Tibial nerve (tissue), 3 donors: ENCODE results near the gene CNGA1.
"Not testable (repeated sequence)": the region's sequence is repeated elsewhere in the genome, so short reads cannot be mapped to it uniquely, and the experiment has no call there.

Source experiments
- POLR2A ChIP-seq, 2 donors: fragments of 450-650 bp; IDR thresholded peaks; one replicate each; pipeline ENCODE4 v1.6.1; 2017; ENCODE audit warnings: antibody characterized with exemption in 2 of 2, mild to moderate bottlenecking in 2 of 2, moderate library complexity in 2 of 2
- TF ChIP-seq, protein P1 (sequence below), 5 experiments: fragments of 200-600 bp in 3 of 5; fragments of 450-650 bp in 2 of 5; sonication (generic) in 3 of 5; IDR thresholded peaks; one replicate each; pipeline ENCODE4 v1.5.1; 2016 to 2019; ENCODE audit warnings: antibody characterized with exemption in 5 of 5, mild to moderate bottlenecking in 3 of 5, moderate library complexity in 2 of 5

DNA sequence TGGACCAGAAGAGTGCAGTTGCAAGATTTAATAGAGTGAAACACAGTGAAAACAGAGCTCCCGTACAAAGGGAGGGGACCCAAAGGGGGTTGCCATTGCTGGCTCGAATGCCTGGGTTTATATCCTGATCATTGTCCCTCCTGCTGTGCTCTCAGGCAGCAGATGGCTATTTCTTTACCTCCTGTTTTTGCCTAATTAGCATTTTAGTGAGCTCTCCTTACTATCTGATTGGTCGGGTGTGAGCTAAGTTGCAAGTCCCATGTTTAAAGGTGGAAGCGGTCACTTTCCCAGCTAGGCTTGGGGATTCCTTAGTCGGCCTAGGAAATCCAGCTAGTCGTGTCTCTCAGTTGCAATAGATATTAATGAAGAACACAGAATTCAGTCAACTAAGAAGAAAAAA, 5.6 kb downstream of the CNGA1 start:
- TF ChIP-seq, protein P1, sequence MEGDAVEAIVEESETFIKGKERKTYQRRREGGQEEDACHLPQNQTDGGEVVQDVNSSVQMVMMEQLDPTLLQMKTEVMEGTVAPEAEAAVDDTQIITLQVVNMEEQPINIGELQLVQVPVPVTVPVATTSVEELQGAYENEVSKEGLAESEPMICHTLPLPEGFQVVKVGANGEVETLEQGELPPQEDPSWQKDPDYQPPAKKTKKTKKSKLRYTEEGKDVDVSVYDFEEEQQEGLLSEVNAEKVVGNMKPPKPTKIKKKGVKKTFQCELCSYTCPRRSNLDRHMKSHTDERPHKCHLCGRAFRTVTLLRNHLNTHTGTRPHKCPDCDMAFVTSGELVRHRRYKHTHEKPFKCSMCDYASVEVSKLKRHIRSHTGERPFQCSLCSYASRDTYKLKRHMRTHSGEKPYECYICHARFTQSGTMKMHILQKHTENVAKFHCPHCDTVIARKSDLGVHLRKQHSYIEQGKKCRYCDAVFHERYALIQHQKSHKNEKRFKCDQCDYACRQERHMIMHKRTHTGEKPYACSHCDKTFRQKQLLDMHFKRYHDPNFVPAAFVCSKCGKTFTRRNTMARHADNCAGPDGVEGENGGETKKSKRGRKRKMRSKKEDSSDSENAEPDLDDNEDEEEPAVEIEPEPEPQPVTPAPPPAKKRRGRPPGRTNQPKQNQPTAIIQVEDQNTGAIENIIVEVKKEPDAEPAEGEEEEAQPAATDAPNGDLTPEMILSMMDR (IDR thresholded peaks at IDR 0.05) = not testable (repeated sequence)
- not testable (repeated sequence) for TF ChIP-seq POLR2A (IDR thresholded peaks at IDR 0.05)
